ENCODE measurements around the gene MUC13.

DNA sequence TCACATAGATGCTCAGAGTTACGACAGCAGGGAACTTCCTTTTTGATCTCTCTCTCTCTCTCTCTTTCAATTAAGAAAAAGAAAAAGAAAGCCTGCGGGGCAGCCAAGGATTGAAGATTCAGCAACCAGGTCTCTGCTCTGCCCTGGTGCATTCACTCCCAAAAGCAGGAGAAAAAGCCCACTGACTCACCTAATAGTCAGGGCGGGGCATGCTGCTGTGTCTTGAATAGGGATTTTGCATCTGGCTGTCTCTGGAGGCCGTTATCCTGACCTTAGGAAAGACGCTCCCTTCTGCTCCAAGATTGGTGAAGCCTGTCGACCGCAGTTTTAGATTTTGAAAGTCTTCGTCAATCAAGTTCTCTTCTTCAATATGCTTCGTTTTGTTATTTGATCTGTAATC lies 26.6 kb downstream of the MUC13 start:
- TF ChIP-seq RAD21 (IDR thresholded peaks at IDR 0.05; ENCODE audit: low read depth) (no peak), EP300 (IDR thresholded peaks at IDR 0.05; ENCODE audit: borderline replicate concordance) (no peak), CEBPB (IDR thresholded peaks at IDR 0.05) (no peak), EGR1 (IDR thresholded peaks at IDR 0.05) (no peak), MAX (IDR thresholded peaks at IDR 0.05) (no peak), CREB1 (IDR thresholded peaks at IDR 0.05; ENCODE audit: low read depth) (no peak), TAF1 (IDR thresholded peaks at IDR 0.05; ENCODE audit: low read depth) (no peak), YY1 (IDR thresholded peaks at IDR 0.05; ENCODE audit: low read depth) (no peak)
- TF ChIP-seq, protein P1, sequence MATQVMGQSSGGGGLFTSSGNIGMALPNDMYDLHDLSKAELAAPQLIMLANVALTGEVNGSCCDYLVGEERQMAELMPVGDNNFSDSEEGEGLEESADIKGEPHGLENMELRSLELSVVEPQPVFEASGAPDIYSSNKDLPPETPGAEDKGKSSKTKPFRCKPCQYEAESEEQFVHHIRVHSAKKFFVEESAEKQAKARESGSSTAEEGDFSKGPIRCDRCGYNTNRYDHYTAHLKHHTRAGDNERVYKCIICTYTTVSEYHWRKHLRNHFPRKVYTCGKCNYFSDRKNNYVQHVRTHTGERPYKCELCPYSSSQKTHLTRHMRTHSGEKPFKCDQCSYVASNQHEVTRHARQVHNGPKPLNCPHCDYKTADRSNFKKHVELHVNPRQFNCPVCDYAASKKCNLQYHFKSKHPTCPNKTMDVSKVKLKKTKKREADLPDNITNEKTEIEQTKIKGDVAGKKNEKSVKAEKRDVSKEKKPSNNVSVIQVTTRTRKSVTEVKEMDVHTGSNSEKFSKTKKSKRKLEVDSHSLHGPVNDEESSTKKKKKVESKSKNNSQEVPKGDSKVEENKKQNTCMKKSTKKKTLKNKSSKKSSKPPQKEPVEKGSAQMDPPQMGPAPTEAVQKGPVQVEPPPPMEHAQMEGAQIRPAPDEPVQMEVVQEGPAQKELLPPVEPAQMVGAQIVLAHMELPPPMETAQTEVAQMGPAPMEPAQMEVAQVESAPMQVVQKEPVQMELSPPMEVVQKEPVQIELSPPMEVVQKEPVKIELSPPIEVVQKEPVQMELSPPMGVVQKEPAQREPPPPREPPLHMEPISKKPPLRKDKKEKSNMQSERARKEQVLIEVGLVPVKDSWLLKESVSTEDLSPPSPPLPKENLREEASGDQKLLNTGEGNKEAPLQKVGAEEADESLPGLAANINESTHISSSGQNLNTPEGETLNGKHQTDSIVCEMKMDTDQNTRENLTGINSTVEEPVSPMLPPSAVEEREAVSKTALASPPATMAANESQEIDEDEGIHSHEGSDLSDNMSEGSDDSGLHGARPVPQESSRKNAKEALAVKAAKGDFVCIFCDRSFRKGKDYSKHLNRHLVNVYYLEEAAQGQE (IDR thresholded peaks at IDR 0.05; ENCODE audit: low read depth), result no peak

All from Ishikawa (cell line).